ENCODE data around the gene RASSF4. TPM values are rescaled to one million over a fixed set of nuclear protein-coding genes. Genes with fewer than 3 reads are reported as not detected.

RASSF4 gene
- total RNA-seq, 2 donors from 2014 or later, result 44.5 to 50.8 TPM

DNA sequence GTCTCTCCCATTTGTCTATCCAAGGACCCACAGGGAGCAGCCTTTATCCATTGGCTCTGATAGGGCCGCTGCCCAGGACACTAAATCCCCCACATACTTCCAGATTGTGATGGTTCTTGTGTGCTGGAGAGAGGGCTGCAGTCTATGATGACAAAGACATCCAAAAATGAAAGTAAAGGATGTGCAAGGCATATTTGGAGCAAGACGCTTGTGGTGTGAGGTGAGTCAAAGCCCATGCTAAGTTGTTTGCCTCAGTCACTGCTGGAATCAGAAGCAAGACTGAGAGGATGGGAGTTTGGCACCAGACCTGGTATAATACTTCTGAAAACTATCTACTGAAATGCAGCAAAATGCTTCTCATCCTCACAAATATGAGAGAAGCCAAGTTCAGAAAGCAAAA lies 63.8 kb downstream of the RASSF4 start:
- Histone ChIP-seq H3K4me3 (no peak overlapping the region), H3K27ac (no peak overlapping the region), H3K4me1 (no peaks in the 10 kb centered on the region), H3K36me3 (replicated peaks in 1 of 2; ENCODE audit: insufficient read depth in 1 of 2, low read depth in 2 of 2) (no peaks in the 10 kb centered on the region), H3K9me3 (no peaks in the 10 kb centered on the region), H3K27me3 (no peaks in the 10 kb centered on the region)
- no peak for ATAC-seq
- WGBS, 2 donors, result 88 to 94% methylated on average over 2 of the region's 2 CpGs
- DNase-seq, result no peak
- TF ChIP-seq, protein P1, sequence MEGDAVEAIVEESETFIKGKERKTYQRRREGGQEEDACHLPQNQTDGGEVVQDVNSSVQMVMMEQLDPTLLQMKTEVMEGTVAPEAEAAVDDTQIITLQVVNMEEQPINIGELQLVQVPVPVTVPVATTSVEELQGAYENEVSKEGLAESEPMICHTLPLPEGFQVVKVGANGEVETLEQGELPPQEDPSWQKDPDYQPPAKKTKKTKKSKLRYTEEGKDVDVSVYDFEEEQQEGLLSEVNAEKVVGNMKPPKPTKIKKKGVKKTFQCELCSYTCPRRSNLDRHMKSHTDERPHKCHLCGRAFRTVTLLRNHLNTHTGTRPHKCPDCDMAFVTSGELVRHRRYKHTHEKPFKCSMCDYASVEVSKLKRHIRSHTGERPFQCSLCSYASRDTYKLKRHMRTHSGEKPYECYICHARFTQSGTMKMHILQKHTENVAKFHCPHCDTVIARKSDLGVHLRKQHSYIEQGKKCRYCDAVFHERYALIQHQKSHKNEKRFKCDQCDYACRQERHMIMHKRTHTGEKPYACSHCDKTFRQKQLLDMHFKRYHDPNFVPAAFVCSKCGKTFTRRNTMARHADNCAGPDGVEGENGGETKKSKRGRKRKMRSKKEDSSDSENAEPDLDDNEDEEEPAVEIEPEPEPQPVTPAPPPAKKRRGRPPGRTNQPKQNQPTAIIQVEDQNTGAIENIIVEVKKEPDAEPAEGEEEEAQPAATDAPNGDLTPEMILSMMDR (IDR thresholded peaks at IDR 0.05), result no peak
- TF ChIP-seq POLR2A (IDR thresholded peaks at IDR 0.05), result no peak
- intact Hi-C loops (cut with DNase I), result no loop called here

DNA sequence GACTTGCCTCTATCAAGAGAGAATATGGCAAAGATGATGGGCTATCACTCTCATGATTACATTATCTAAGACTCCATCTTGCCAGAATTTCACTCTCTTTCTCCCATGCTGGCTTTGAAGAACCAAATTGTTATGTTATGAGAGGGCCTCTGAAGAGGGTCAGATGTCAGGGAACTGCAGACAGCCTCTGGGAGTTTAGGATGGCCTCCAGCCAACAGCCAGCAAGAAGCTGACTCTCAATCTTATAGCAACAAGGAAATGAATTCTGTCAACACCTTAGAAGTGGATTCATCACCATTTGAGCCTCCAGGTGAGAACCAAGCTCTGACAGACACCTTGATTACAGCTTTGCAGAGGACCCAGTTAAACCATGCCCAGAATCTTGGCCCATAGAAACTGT lies 74.7 kb downstream of the RASSF4 start:
- Histone ChIP-seq H3K4me3 (no peak overlapping the region), H3K27ac (no peak overlapping the region), H3K9me3 (peaks cover 0 to 7% (median 0%) of the 10 kb centered on the region in 3 donors), H3K36me3 (replicated peaks in 1 of 2; ENCODE audit: insufficient read depth in 1 of 2, low read depth in 2 of 2) (no peaks in the 10 kb centered on the region), H3K27me3 (no peaks in the 10 kb centered on the region), H3K4me1 (no peaks in the 10 kb centered on the region)
- DNase-seq (no peak), ATAC-seq (no peak)
- intact Hi-C loops (cut with DNase I), result no loop called here
- TF ChIP-seq, protein P1 (IDR thresholded peaks at IDR 0.05), result no peak
- no peak for TF ChIP-seq POLR2A (IDR thresholded peaks at IDR 0.05)

DNA sequence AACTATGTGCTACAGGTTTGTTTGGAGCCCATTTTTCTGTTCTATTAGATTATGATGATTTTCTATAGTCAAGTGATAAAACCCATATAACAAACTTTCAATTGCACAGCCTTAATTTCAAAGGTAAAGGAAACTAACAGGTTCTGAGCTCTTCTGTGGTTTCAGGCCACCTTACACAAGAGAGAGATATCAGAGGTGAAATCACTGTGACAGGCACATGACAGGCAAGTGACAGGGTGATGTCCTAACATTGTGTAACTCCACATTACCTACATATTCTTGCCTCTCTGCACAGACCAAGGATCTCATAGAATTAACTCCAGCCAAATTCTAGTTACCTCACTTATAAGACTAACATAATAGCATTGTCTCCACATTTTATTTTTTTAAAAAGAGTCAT lies 76.1 kb downstream of the RASSF4 start:
- TF ChIP-seq POLR2A (IDR thresholded peaks at IDR 0.05), result no peak
- TF ChIP-seq, protein P1 (IDR thresholded peaks at IDR 0.05), result no peak
- DNase-seq, result no peak

DNA sequence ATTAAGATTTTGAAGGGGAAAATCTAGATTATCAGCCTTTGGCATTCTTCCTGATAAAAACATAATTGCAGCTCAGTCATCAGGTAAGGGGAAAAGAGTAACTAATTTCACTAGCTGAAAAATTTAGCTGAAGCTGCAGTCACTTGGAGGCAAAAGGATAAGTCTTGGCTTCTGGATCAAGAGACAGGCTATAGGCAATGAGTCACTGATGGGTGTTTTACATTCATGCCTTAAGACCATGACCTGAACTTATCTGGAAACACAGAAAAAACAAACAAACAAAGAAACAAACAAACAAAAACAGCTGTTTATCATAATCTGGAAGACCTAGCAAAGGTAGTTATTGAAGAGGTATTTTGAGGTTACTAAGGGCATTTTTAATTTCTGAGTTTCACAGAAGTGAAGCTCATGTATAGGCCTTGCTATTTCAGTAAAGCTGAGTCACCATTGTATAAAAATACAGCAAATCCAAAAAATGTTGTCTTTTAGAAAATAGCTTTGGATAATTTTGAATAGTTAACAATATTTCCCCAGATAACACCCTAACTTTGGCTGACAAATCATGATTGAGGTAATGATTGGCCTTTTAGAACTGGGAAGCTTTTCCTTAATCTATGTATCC lies 81.4 kb downstream of the RASSF4 start:
- no peak overlapping the region for H3K27ac ChIP-seq
- H3K36me3 ChIP-seq (replicated peaks in 1 of 2; ENCODE audit: insufficient read depth in 1 of 2, low read depth in 2 of 2), result no peaks in the 10 kb centered on the region
- H3K27me3 ChIP-seq, result no peaks in the 10 kb centered on the region
- no peaks in the 10 kb centered on the region for H3K4me1 ChIP-seq
- intact Hi-C loops (cut with DNase I), result no loop called here
- DNase-seq (no peak), ATAC-seq (no peak)
- TF ChIP-seq, protein P1 (IDR thresholded peaks at IDR 0.05), result no peak
- no peak for TF ChIP-seq POLR2A (IDR thresholded peaks at IDR 0.05)
- no peak overlapping the region for H3K4me3 ChIP-seq
- no peaks in the 10 kb centered on the region for H3K9me3 ChIP-seq

More for the DNA sequence above, 76.1 kb downstream of the RASSF4 start:
- Histone ChIP-seq H3K9me3 (peaks cover 0 to 7% (median 0%) of the 10 kb centered on the region in 3 donors), H3K4me1 (no peaks in the 10 kb centered on the region), H3K27ac (no peak overlapping the region), H3K36me3 (replicated peaks in 1 of 2; ENCODE audit: insufficient read depth in 1 of 2, low read depth in 2 of 2) (no peaks in the 10 kb centered on the region), H3K4me3 (no peak overlapping the region), H3K27me3 (no peaks in the 10 kb centered on the region)
- no peak for ATAC-seq
- intact Hi-C loops (cut with DNase I), result no loop called here

DNA sequence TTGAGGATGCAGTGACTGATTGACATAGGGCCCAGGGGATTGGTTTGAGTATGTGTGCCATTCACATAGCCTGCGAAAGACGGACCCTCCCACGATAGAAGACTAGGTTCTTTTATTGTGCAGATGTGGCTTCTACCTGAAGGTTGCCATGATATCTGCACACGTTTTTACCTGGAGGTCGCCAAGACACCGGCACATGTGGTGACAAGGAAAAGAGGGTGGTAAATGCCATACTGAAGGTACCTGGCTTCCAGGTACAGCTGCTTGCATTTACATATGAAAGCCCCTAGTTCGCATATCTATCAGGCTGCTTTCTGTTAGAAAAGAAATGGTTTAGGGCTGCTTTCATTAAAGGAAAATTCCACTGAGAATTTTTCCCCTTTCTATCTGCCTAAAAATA lies 84.7 kb downstream of the RASSF4 start:
- intact Hi-C loops (cut with DNase I), result no loop called here
- no peaks in the 10 kb centered on the region for H3K4me1 ChIP-seq
- WGBS, 2 donors, result 53 to 60% methylated on average over 7 of the region's 7 CpGs

More for the DNA sequence above, 84.7 kb downstream of the RASSF4 start:
- Histone ChIP-seq H3K27ac (no peak overlapping the region), H3K9me3 (no peaks in the 10 kb centered on the region), H3K4me3 (no peak overlapping the region), H3K36me3 (replicated peaks in 1 of 2; ENCODE audit: insufficient read depth in 1 of 2, low read depth in 2 of 2) (no peaks in the 10 kb centered on the region), H3K27me3 (no peaks in the 10 kb centered on the region)
- DNase-seq (no peak), ATAC-seq (no peak)
- no peak for TF ChIP-seq POLR2A (IDR thresholded peaks at IDR 0.05)
- TF ChIP-seq, protein P1 (IDR thresholded peaks at IDR 0.05), result no peak

Data from body of pancreas (tissue), 4 donors.